ENCODE measurements around the gene KLK6.

KLK6 gene

GRCh38 chr19:50931023-50931422, 38.4 kb downstream of the KLK6 start:
- no peak overlapping the region for H3K4me2 ChIP-seq
- TF ChIP-seq, protein P1, sequence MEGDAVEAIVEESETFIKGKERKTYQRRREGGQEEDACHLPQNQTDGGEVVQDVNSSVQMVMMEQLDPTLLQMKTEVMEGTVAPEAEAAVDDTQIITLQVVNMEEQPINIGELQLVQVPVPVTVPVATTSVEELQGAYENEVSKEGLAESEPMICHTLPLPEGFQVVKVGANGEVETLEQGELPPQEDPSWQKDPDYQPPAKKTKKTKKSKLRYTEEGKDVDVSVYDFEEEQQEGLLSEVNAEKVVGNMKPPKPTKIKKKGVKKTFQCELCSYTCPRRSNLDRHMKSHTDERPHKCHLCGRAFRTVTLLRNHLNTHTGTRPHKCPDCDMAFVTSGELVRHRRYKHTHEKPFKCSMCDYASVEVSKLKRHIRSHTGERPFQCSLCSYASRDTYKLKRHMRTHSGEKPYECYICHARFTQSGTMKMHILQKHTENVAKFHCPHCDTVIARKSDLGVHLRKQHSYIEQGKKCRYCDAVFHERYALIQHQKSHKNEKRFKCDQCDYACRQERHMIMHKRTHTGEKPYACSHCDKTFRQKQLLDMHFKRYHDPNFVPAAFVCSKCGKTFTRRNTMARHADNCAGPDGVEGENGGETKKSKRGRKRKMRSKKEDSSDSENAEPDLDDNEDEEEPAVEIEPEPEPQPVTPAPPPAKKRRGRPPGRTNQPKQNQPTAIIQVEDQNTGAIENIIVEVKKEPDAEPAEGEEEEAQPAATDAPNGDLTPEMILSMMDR (conservative IDR thresholded peaks at IDR 0.05; ENCODE audit: low read depth, low read length) = no peak
- no peaks in the 10 kb centered on the region for H3K36me3 ChIP-seq (ENCODE audit: insufficient read depth)
- H3K9ac ChIP-seq = no peak overlapping the region
- no peak overlapping the region for H3K27ac ChIP-seq
- H3K4me1 ChIP-seq (ENCODE audit: low read depth, poor library complexity, severe bottlenecking) = no peaks in the 10 kb centered on the region
- H2AFZ ChIP-seq (ENCODE audit: low read depth) = no peak overlapping the region
- no peaks in the 10 kb centered on the region for H3K79me2 ChIP-seq (ENCODE audit: insufficient read depth, low read depth)
- H3K27me3 ChIP-seq (ENCODE audit: insufficient read depth, low read depth) = peaks cover 8% of the 10 kb centered on the region; the same call in 1 of the 2 replicates
- H4K20me1 ChIP-seq (ENCODE audit: insufficient read depth) = no peaks in the 10 kb centered on the region
- no peak overlapping the region for H3K4me3 ChIP-seq (IDR thresholded peaks at IDR 0.05; ENCODE audit: insufficient read depth, low read depth, low read length)

- no peaks in the 10 kb centered on the region for H4K20me1 ChIP-seq (ENCODE audit: insufficient read depth)
- H3K4me1 ChIP-seq (ENCODE audit: low read depth, poor library complexity, severe bottlenecking) = no peaks in the 10 kb centered on the region
- no peak overlapping the region for H2AFZ ChIP-seq (ENCODE audit: low read depth)
- TF ChIP-seq, protein P1 (conservative IDR thresholded peaks at IDR 0.05; ENCODE audit: low read depth, low read length) = no peak
- H3K27ac ChIP-seq = no peak overlapping the region
- no peak overlapping the region for H3K4me2 ChIP-seq
- H3K9ac ChIP-seq = no peak overlapping the region
- H3K36me3 ChIP-seq (ENCODE audit: insufficient read depth) = no peaks in the 10 kb centered on the region
- H3K27me3 ChIP-seq (ENCODE audit: insufficient read depth, low read depth) = peaks cover 4% of the 10 kb centered on the region; the same call in 1 of the 2 replicates
- no peak overlapping the region for H3K4me3 ChIP-seq (IDR thresholded peaks at IDR 0.05; ENCODE audit: insufficient read depth, low read depth, low read length)
- no peaks in the 10 kb centered on the region for H3K79me2 ChIP-seq (ENCODE audit: insufficient read depth, low read depth)
Observed at GRCh38 chr19:50928831-50929230, 40.6 kb downstream of the KLK6 start.

- no peaks in the 10 kb centered on the region for H4K20me1 ChIP-seq (ENCODE audit: insufficient read depth)
- no peak overlapping the region for H2AFZ ChIP-seq (ENCODE audit: low read depth)
- no peaks in the 10 kb centered on the region for H3K79me2 ChIP-seq (ENCODE audit: insufficient read depth, low read depth)
- H3K4me3 ChIP-seq (IDR thresholded peaks at IDR 0.05; ENCODE audit: insufficient read depth, low read depth, low read length) = no peak overlapping the region
- no peak overlapping the region for H3K9ac ChIP-seq
- TF ChIP-seq, protein P1 (conservative IDR thresholded peaks at IDR 0.05; ENCODE audit: low read depth, low read length) = no peak
- no peak overlapping the region for H3K4me2 ChIP-seq
- H3K27ac ChIP-seq = no peak overlapping the region
- peaks cover 4% of the 10 kb centered on the region; the same call in 1 of the 2 replicates for H3K27me3 ChIP-seq (ENCODE audit: insufficient read depth, low read depth)
- H3K36me3 ChIP-seq (ENCODE audit: insufficient read depth) = no peaks in the 10 kb centered on the region
- no peaks in the 10 kb centered on the region for H3K4me1 ChIP-seq (ENCODE audit: low read depth, poor library complexity, severe bottlenecking)
Observed at GRCh38 chr19:50926144-50926543, 43.2 kb downstream of the KLK6 start.

GRCh38 chr19:50925734-50926133, 43.7 kb downstream of the KLK6 start:
- Histone ChIP-seq H3K36me3 (ENCODE audit: insufficient read depth) (no peaks in the 10 kb centered on the region), H3K4me3 (IDR thresholded peaks at IDR 0.05; ENCODE audit: insufficient read depth, low read depth, low read length) (no peak overlapping the region), H3K27ac (no peak overlapping the region), H3K27me3 (ENCODE audit: insufficient read depth, low read depth) (peaks cover 4% of the 10 kb centered on the region; the same call in 1 of the 2 replicates), H3K4me1 (ENCODE audit: low read depth, poor library complexity, severe bottlenecking) (no peaks in the 10 kb centered on the region), H3K9ac (no peak overlapping the region), H2AFZ (ENCODE audit: low read depth) (no peak overlapping the region), H4K20me1 (ENCODE audit: insufficient read depth) (no peaks in the 10 kb centered on the region), H3K79me2 (ENCODE audit: insufficient read depth, low read depth) (no peaks in the 10 kb centered on the region), H3K4me2 (no peak overlapping the region)
- TF ChIP-seq, protein P1 (conservative IDR thresholded peaks at IDR 0.05; ENCODE audit: low read depth, low read length) = no peak
